Mucosa of rectum (tissue), 2 donors: ENCODE measurements around the gene TBC1D22A.

Source experiments
- H3K27ac ChIP-seq, 2 donors: one replicate each; pipeline ENCODE4 v1.7.0; 2013; ENCODE audit warnings: inconsistent platforms in 2 of 2, low read depth in 2 of 2, low read length in 2 of 2
- H3K27me3 ChIP-seq, 2 donors: one replicate each; pipeline ENCODE4 v1.7.0; 2013; ENCODE audit warnings: low read length in 2 of 2; ENCODE audit not compliant: control insufficient read depth in 2 of 2, insufficient read depth in 2 of 2
- H3K36me3 ChIP-seq, 2 donors: one replicate each; pipeline ENCODE4 v1.7.0; 2013; ENCODE audit warnings: low read length in 2 of 2; ENCODE audit not compliant: control insufficient read depth in 2 of 2, insufficient read depth in 2 of 2
- H3K4me1 ChIP-seq, 2 donors: one replicate each; pipeline ENCODE4 v1.7.0; 2013; ENCODE audit warnings: low read length in 2 of 2, mild to moderate bottlenecking in 1 of 2; ENCODE audit not compliant: control insufficient read depth in 2 of 2, insufficient read depth in 2 of 2
- H3K4me3 ChIP-seq, 2 donors: one replicate each; pipeline ENCODE4 v1.7.0; 2013; ENCODE audit warnings: low read length in 2 of 2
- H3K9ac ChIP-seq, 2 donors: one replicate each; pipeline ENCODE4 v1.7.0; 2013; ENCODE audit warnings: low read length in 2 of 2, low read depth in 1 of 2, mild to moderate bottlenecking in 1 of 2
- H3K9me3 ChIP-seq, 2 donors: one replicate each; pipeline ENCODE4 v1.7.0; 2013; ENCODE audit warnings: low read length in 2 of 2; ENCODE audit not compliant: control insufficient read depth in 2 of 2
- donor health status: healthy.
- donor health status: Normal muscosa, but diverticular disease.

The TBC1D22A gene

GRCh38 chr22:47210686-47211085 is 448.2 kb downstream of the TBC1D22A start:
- H3K27ac ChIP-seq: no peak overlapping the region
- no peaks in the 10 kb centered on the region for H3K36me3 ChIP-seq
- H3K9me3 ChIP-seq: no peaks in the 10 kb centered on the region
- H3K4me1 ChIP-seq: no peaks in the 10 kb centered on the region
- H3K27me3 ChIP-seq: no peaks in the 10 kb centered on the region
- no peak overlapping the region for H3K4me3 ChIP-seq
- H3K9ac ChIP-seq: no peak overlapping the region

DNA sequence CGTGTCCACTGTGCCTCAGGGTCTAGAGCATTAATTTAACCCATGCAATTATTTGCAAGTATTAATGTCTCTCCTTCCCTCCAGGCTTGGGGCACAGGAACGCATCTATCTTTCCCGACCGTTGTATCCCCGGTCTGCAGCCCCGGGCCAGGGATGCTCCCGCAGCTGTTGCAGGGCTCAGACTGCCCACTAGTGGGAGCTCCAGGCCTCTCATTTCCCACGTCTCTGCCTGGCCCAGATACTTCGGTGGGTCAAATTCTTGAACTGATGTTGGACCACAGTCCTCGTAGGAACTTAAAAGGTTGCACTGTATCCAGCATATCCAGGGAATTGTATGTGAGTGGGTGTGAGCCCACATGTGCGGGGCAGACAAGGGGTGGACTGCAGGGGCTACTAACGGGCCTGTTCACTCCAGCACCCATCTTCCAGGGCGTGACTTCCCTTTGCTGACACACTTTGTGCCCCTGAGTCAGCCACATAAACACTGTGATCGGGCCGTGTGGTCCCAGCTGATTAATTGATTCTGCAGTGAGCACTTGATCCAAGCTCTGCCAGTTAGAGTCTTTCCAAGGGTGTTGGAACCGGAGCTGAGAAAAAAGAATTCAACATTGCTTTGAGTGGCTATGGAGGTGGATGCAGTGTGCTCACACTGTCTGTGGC is 451.3 kb downstream of the TBC1D22A start:
- H3K27ac ChIP-seq: no peak overlapping the region
- no peaks in the 10 kb centered on the region for H3K36me3 ChIP-seq
- H3K9me3 ChIP-seq: no peaks in the 10 kb centered on the region
- H3K9ac ChIP-seq: no peak overlapping the region
- no peak overlapping the region for H3K4me3 ChIP-seq
- no peaks in the 10 kb centered on the region for H3K4me1 ChIP-seq
- no peaks in the 10 kb centered on the region for H3K27me3 ChIP-seq

GRCh38 chr22:47215851-47216250 is 453.4 kb downstream of the TBC1D22A start:
- no peaks in the 10 kb centered on the region for H3K36me3 ChIP-seq
- no peak overlapping the region for H3K4me3 ChIP-seq
- H3K27ac ChIP-seq: no peak overlapping the region
- no peaks in the 10 kb centered on the region for H3K9me3 ChIP-seq
- H3K9ac ChIP-seq: no peak overlapping the region
- H3K4me1 ChIP-seq: no peaks in the 10 kb centered on the region
- no peaks in the 10 kb centered on the region for H3K27me3 ChIP-seq

DNA sequence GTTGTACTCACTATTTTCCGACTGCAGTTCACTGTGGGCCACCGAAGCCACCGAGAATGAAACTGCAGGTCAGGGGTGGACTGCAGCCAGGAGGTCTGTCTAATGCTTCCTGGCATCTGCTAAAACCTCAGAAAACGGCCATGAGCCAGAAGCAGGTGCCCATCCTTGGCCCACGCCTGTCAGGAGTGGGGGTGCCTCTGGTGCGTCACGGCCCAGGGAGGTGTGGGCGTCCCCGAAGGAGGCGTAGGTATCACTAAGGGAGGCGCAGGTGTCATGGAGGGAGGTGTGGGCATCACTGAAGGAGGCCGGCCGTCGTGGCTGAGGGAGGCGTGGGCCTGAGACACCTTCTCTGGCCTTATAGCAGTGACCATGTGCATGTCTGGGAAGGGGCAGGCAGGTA is 456.2 kb downstream of the TBC1D22A start:
- Histone ChIP-seq H3K4me3 (no peak overlapping the region), H3K9ac (no peak overlapping the region), H3K36me3 (no peaks in the 10 kb centered on the region), H3K4me1 (no peaks in the 10 kb centered on the region), H3K27me3 (no peaks in the 10 kb centered on the region), H3K27ac (no peak overlapping the region), H3K9me3 (no peaks in the 10 kb centered on the region)

GRCh38 chr22:47219789-47220188 is 457.3 kb downstream of the TBC1D22A start:
- Histone ChIP-seq H3K9me3 (no peaks in the 10 kb centered on the region), H3K9ac (no peak overlapping the region), H3K27me3 (no peaks in the 10 kb centered on the region), H3K27ac (no peak overlapping the region), H3K4me3 (no peak overlapping the region), H3K4me1 (no peaks in the 10 kb centered on the region), H3K36me3 (no peaks in the 10 kb centered on the region)

GRCh38 chr22:47220752-47221151 is 458.3 kb downstream of the TBC1D22A start:
- no peaks in the 10 kb centered on the region for H3K9me3 ChIP-seq
- no peaks in the 10 kb centered on the region for H3K27me3 ChIP-seq
- H3K9ac ChIP-seq: no peak overlapping the region
- no peak overlapping the region for H3K27ac ChIP-seq
- no peak overlapping the region for H3K4me3 ChIP-seq
- H3K4me1 ChIP-seq: no peaks in the 10 kb centered on the region
- H3K36me3 ChIP-seq: no peaks in the 10 kb centered on the region

DNA sequence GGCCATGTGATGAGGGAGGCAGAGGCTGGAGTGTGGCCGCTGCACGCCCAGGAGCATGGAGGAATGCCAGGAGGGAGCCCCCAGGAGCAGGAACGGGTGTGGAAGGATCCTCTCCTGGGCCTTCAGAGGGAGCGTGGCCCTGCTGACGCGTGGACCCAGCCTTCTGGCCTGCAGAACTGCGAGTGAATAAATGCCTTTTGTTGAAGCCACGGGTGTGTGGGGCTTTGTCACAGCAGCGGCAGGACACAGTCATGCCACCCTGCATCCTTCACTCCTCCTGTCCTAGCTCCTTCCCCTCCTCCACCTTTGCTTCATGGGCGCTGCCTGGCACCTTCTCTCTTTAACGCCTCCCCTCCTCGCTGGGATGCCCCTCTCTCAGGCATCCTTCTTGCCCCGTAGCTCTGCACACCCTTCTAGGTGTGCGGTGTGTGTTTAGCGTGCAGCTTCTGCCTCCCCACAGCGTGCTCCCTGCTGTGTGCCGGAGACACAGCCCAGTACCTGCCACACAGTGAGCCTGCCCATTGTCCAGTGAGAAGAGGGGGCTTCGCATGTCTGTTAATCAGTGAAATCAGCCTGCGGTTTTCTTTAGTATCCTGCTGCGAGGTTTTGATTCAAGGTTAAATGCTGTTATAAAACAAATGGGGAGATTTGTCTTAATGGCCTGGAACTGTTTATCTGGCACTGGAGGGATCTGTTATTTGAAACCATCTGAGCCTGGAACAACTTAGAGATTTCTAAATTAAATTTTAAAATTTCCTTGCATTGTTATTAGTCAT is 459.6 kb downstream of the TBC1D22A start:
- H3K9ac ChIP-seq: no peak overlapping the region
- H3K9me3 ChIP-seq: no peaks in the 10 kb centered on the region
- no peaks in the 10 kb centered on the region for H3K4me1 ChIP-seq
- no peak overlapping the region for H3K4me3 ChIP-seq
- no peak overlapping the region for H3K27ac ChIP-seq
- H3K36me3 ChIP-seq: no peaks in the 10 kb centered on the region
- no peaks in the 10 kb centered on the region for H3K27me3 ChIP-seq
